ENCODE results near the gene CAGE1. TPM values are rescaled to one million over a fixed set of nuclear protein-coding genes. Genes with fewer than 3 reads are reported as not detected.

Gene CAGE1
- total RNA-seq, 1 donor from 2014 or later, result 0.16 TPM

DNA sequence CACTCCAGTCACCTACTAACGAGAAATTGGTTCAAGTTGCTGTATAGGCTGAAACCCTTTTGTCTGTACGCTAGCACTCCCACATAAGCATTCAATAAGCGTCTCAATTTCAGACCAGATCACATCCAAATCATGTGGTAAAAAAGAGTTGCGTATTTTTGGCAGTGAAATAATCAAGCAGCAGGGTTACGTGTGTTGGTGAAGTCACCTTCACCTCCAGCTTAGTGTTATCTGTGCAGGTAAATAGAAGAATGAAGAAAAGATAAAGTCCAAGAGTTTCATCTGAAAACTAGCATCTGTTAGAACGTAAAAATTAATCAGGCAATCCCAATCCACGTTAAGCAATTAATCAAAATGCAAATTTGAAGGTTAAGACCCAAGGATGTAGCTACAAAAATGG lies 87.8 kb downstream of the CAGE1 start:
- no peaks in the 10 kb centered on the region for H3K27me3 Mint-ChIP-seq
- H3K36me3 Mint-ChIP-seq (ENCODE audit: low read depth), result peaks cover 66% of the 10 kb centered on the region
- H3K4me3 Mint-ChIP-seq, result no peak overlapping the region
- DNase-seq, result no peak
- peaks cover 24% of the 10 kb centered on the region for H3K4me1 Mint-ChIP-seq
- no peak overlapping the region for H3K27ac Mint-ChIP-seq
- H3K9me3 Mint-ChIP-seq, result no peaks in the 10 kb centered on the region
- intact Hi-C loops (cut with micrococcal nuclease), result no loop called here

DNA sequence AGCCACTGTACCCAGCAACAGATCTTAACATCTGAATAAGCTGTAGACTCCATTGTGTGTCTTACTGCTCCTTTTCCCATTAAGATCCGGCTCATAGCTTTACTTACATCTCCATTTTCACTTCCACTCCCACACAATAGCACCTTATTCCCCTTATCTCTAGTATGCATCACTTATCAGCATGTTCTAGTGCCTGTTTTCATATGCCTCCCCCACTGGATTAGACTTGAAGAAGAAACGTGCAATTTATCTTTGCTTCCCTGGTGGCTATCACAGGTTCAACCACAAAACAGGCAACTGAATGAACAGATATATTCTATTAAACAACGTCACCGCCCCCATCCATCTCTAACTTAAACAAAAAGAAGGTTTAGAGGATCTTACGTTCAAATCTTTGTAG lies 88.6 kb downstream of the CAGE1 start:
- peaks cover 25% of the 10 kb centered on the region for H3K4me1 Mint-ChIP-seq
- intact Hi-C loops (cut with micrococcal nuclease), result no loop called here
- no peak overlapping the region for H3K27ac Mint-ChIP-seq
- H3K4me3 Mint-ChIP-seq, result no peak overlapping the region
- H3K27me3 Mint-ChIP-seq, result no peaks in the 10 kb centered on the region
- H3K36me3 Mint-ChIP-seq (ENCODE audit: low read depth), result peaks cover 72% of the 10 kb centered on the region
- no peak for DNase-seq
- no peaks in the 10 kb centered on the region for H3K9me3 Mint-ChIP-seq

DNA sequence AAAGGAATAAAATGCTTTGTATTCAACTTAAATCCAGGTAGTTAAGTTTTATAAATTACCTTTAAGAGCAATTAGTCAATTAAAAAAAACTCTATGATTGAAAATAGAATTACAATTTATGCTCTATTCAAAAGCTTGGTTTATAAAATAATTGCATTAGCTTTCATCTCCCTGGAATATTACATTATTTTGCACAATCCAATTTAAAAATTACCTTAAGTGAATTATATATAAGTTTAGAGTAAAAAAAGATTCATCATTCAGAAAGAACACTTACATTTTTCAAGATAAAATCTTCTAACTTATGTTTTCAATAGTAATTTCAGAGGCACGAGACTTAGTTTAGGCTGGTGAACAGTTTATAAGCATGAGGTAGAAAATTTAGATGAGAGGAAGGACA lies 91.4 kb downstream of the CAGE1 start:
- peaks cover 13% of the 10 kb centered on the region for H3K4me1 Mint-ChIP-seq
- H3K27me3 Mint-ChIP-seq, result no peaks in the 10 kb centered on the region
- H3K27ac Mint-ChIP-seq, result no peak overlapping the region
- H3K9me3 Mint-ChIP-seq, result no peaks in the 10 kb centered on the region
- DNase-seq, result no peak
- H3K4me3 Mint-ChIP-seq, result no peak overlapping the region
- intact Hi-C loops (cut with micrococcal nuclease), result no loop called here
- peaks cover 59% of the 10 kb centered on the region for H3K36me3 Mint-ChIP-seq (ENCODE audit: low read depth)

DNA sequence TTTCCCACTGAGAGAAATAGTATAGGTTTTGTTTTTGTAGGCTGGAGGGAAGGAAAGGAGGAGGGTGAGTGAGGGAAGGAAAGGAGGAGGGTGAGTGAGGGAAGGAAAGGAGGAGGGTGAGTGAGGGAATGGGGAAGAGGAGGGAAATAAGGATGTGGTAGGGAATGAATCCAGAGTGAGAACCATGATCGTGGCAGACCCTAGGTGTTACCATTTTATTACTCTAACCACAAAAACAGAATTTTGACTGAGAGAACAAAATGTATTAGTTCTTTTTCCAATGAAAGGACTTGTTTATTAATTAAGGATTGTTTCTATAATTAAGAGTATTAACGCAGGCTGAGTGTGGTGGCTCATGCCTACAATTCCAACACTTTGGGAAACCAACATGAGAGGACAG lies 92.9 kb downstream of the CAGE1 start:
- Mint-ChIP-seq H3K4me1 (peaks cover 11% of the 10 kb centered on the region), H3K4me3 (no peak overlapping the region), H3K9me3 (no peaks in the 10 kb centered on the region), H3K27me3 (no peaks in the 10 kb centered on the region), H3K36me3 (ENCODE audit: low read depth) (peaks cover 59% of the 10 kb centered on the region), H3K27ac (no peak overlapping the region)
- DNase-seq, result no peak
- intact Hi-C loops (cut with micrococcal nuclease), result no loop called here

DNA sequence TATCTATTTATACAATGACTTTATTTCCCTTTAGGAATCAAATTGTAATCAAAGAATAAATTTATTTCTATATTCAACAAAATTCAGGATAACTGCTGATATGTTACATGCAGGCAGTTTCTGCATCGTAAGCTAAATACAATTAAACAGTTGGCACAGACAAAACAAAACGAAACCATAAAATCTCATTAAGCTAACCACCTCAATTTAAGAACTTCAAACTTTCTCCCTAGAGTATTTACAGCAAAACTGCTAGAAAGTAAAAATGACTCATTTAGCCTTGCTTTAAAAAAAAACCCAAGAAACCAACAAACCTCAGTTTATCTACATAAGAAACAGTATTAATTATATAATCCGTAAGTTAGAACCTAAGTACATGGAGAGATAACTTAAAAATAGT lies 93.6 kb downstream of the CAGE1 start:
- intact Hi-C loops (cut with micrococcal nuclease), result no loop called here
- no peak overlapping the region for H3K27ac Mint-ChIP-seq

DNA sequence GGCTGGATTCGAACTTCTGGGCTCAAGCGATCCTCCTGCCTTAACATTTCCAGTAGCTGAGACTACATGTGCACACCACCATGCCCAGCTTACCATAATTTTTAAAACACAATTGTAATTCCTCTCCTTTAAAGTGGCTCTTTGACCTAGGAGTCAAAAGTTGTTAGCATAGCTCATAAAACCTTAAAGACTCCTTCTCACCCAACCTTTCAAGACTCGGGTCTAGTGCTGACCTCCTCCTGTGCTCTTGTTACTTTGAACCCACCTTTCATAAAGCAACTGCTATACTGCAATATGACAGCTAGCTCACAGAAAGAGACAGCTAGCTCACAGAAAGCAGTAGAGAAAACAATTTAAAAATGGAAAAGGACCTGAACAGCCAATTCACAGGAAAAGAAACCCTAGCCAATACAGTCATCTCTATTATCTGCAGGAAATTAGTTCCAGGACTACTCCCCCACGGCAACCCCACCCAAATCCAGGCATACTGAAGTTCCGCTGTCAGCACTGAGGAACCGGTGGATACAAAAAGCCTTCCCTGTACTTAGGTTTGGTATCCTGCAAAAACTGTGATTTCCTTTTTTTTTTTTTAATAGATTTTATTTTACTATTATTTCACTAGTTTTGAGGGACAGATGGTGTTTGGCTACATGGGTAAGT lies 96.8 kb downstream of the CAGE1 start:
- H3K27ac Mint-ChIP-seq, result no peak overlapping the region
- H3K36me3 Mint-ChIP-seq (ENCODE audit: low read depth), result peaks cover 47% of the 10 kb centered on the region

More for the DNA sequence above, 93.6 kb downstream of the CAGE1 start:
- Mint-ChIP-seq H3K36me3 (ENCODE audit: low read depth) (peaks cover 52% of the 10 kb centered on the region), H3K4me1 (peaks cover 7% of the 10 kb centered on the region), H3K27me3 (no peaks in the 10 kb centered on the region), H3K9me3 (no peaks in the 10 kb centered on the region), H3K4me3 (no peak overlapping the region)
- DNase-seq, result no peak

DNA sequence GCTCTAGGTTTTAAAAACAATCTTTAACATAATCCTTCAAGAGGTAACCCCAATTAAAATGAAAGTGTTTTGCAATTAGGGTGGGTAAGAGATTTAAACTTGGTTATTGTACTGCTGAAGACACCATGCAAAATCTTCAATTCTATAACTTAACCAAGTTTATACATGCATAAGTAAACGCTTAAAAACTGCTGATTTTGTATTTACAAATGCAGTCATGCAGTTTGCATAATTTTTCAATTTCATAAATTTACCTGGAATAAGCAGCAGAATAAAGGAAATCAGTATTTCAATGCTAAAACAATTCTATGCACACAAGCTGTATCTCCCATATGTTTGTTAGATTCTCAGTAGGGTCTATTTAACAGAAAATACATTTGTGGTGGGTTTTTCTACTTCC lies 99.5 kb downstream of the CAGE1 start:
- intact Hi-C loops (cut with micrococcal nuclease), result no loop called here
- DNase-seq, result no peak
- peaks cover 53% of the 10 kb centered on the region for H3K36me3 Mint-ChIP-seq (ENCODE audit: low read depth)
- H3K27ac Mint-ChIP-seq, result no peak overlapping the region
- no peak overlapping the region for H3K4me3 Mint-ChIP-seq
- H3K27me3 Mint-ChIP-seq, result no peaks in the 10 kb centered on the region
- H3K9me3 Mint-ChIP-seq, result no peaks in the 10 kb centered on the region
- H3K4me1 Mint-ChIP-seq, result peaks cover 1% of the 10 kb centered on the region

More for the DNA sequence above, 96.8 kb downstream of the CAGE1 start:
- H3K9me3 Mint-ChIP-seq, result no peaks in the 10 kb centered on the region
- H3K4me1 Mint-ChIP-seq, result peaks cover 2% of the 10 kb centered on the region
- intact Hi-C loops (cut with micrococcal nuclease), result no loop called here
- DNase-seq, result no peak
- H3K4me3 Mint-ChIP-seq, result no peak overlapping the region
- H3K27me3 Mint-ChIP-seq, result no peaks in the 10 kb centered on the region

DNA sequence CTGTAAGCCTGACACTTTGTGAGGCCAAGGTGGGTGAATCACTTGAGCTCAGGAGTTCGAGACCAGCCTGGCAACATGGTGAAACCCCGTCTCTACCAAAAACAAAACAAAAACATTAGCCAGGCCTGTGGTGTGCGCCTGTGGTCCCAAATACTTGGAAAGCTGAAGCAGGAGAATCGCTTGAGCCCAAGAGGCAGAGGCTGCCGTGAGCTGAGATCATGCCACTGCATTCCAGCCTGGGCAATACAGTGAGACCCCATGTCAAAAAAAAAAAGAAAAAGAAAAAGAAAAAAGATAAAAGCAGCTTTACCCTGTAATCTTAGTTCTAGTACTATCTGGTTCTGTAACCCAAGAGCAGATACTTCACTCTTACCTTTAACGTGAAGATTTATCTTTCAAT lies 104.1 kb downstream of the CAGE1 start:
- H3K27me3 Mint-ChIP-seq, result no peaks in the 10 kb centered on the region
- intact Hi-C loops (cut with micrococcal nuclease), result no loop called here
- H3K9me3 Mint-ChIP-seq, result no peaks in the 10 kb centered on the region

DNA sequence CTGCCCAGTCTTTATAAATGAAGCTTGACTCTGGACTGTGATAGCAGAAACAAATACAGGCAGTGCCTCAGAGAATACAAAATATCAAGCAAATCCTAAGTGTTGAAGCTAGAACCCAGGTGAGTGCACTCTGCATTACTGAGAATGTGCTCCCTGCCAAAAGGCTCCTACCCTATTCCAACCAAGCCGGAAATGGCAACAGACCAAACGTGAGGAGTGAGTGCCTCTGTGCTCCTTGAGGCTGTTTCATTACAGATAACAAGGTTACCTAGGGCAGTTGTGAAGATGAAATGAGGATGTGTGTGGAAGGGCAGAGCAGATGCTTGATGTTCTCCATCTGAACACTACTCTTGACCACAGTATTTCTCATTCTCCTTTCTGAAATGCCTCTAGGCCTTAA lies 105.9 kb downstream of the CAGE1 start:
- no peak overlapping the region for H3K4me3 Mint-ChIP-seq
- H3K36me3 Mint-ChIP-seq (ENCODE audit: low read depth), result peaks cover 43% of the 10 kb centered on the region
- peaks cover 21% of the 10 kb centered on the region for H3K4me1 Mint-ChIP-seq
- intact Hi-C loops (cut with micrococcal nuclease), result no loop called here
- H3K27me3 Mint-ChIP-seq, result no peaks in the 10 kb centered on the region
- H3K27ac Mint-ChIP-seq, result peak overlapping the region; percentile 23
- no peak for DNase-seq
- H3K9me3 Mint-ChIP-seq, result no peaks in the 10 kb centered on the region

More for the DNA sequence above, 104.1 kb downstream of the CAGE1 start:
- Mint-ChIP-seq H3K4me3 (no peak overlapping the region), H3K4me1 (peaks cover 21% of the 10 kb centered on the region), H3K36me3 (ENCODE audit: low read depth) (peaks cover 56% of the 10 kb centered on the region), H3K27ac (no peak overlapping the region)
- no peak for DNase-seq

DNA sequence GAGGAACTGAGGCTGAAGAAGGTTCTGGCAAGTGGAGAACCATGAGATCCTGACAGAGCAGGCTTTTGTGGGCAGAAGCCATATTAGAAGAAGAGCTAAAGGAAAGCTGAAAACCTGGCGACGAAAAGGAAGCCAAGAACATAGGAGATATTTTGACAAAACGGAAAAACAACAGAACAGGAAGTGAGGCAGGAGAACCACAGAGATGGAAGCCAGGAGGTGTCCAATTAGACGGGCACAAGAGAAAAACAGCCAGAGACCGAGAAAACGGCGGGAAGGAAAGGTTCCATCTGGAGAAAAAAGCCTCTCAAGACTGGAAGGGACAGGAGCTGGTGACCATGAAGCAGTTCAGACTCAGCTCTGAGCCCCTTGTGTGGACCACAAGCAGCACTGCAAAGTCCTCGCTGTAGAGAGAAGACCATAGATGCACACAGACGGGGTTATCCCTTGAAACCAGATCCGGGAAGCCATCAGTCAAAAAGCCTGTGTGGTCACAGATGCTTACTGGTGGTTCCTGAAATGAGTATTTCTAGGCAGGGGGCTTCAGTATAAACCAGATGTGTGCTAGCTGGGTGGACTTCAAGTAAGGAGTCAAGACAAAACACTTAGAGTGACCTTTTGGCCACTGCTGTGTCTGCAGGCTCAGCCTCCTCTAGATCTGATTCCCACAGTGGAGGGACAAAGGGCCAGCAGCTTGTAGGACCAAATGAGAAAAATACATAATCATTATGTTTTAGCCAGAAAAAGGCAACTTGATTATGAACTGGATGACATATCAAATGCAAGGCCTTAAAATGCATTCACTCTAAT lies 107.2 kb downstream of the CAGE1 start:
- Mint-ChIP-seq H3K4me3 (peak overlapping the region; percentile 19), H3K9me3 (no peaks in the 10 kb centered on the region), H3K27ac (peak overlapping the region; percentile 64), H3K4me1 (peaks cover 25% of the 10 kb centered on the region), H3K36me3 (ENCODE audit: low read depth) (peaks cover 42% of the 10 kb centered on the region), H3K27me3 (no peaks in the 10 kb centered on the region)
- intact Hi-C loops (cut with micrococcal nuclease), result no loop called here
- peak; percentile 62 for DNase-seq

Other genes starting within 250 kb of the CAGE1 start
- 157 and 162 TPM in 2 replicates for gene SSR1, start 76.5 kb downstream of the CAGE1 start, total RNA-seq
- 56.7 and 62.1 TPM in 2 replicates for gene RIOK1, start 66 bp upstream of the CAGE1 start, total RNA-seq
- gene DSP, start 151.9 kb upstream of the CAGE1 start, total RNA-seq, result 0.02 TPM in 1 of 2 replicates, not detected in the other
- gene SNRNP48, start 200.5 kb upstream of the CAGE1 start, total RNA-seq, result 18.4 and 19.6 TPM in 2 replicates

Data from activated CD4-positive, alpha-beta T cell treated with anti-CD3 and anti-CD28 coated beads, Interleukin-2, amount 10 ng/mL, durations not matched to agents 24 days and 14 days (primary cell).